Urinary bladder (tissue), 4 donors: ENCODE data around the gene PPP6R2. TPM values are rescaled to one million over a fixed set of nuclear protein-coding genes. Genes with fewer than 3 reads are reported as not detected.
"Not testable (repeated sequence)": the region's sequence is repeated elsewhere in the genome, so short reads cannot be mapped to it uniquely, and the experiment has no call there.

Experiments used
- DNase-seq: peaks from one replicate; pipeline ENCODE4 v3.0.0-alpha.2; 2015; ENCODE audit errors: extremely low spot score
- H3K27ac ChIP-seq: one replicate; pipeline ENCODE4 v1.5.1; 2013; ENCODE audit warnings: low read depth, mild to moderate bottlenecking, moderate library complexity
- H3K36me3 ChIP-seq: one replicate; pipeline ENCODE4 v1.6.1; 2013; ENCODE audit warnings: mild to moderate bottlenecking, moderate library complexity; ENCODE audit not compliant: insufficient read depth
- H3K4me1 ChIP-seq: one replicate; pipeline ENCODE4 v1.6.1; 2013; ENCODE audit warnings: mild to moderate bottlenecking, moderate library complexity; ENCODE audit not compliant: insufficient read depth
- H3K4me3 ChIP-seq: one replicate; pipeline ENCODE4 v1.5.1; 2013; ENCODE audit warnings: low read depth, low read length
- WGBS: extraction: QIAGEN DNeasy Blood & Tissue Kit; methylation state at CpG from one replicate; pipeline ENCODE4 v1.1.7; 2013; 5-methylcytosine and 5-hydroxymethylcytosine counted together
- polyA plus RNA-seq: library from polyadenylated mRNA; stranded (reverse); fragments of 200-250 nt; gene quantifications from one replicate; pipeline ENCODE4 v1.2.3, GENCODE V29; 2013
- total RNA-seq: library from RNA; depleted of rRNA; stranded (reverse); fragments of >200 nt; gene quantifications from one replicate; pipeline ENCODE4 v1.2.3, GENCODE V29; 2014
- donor health status: healthy with polysubstance abuse.
- donor health status: healthy.

PPP6R2 gene
- total and polyA plus RNA-seq, 2 donors = 31.1 to 46.0 TPM

DNA sequence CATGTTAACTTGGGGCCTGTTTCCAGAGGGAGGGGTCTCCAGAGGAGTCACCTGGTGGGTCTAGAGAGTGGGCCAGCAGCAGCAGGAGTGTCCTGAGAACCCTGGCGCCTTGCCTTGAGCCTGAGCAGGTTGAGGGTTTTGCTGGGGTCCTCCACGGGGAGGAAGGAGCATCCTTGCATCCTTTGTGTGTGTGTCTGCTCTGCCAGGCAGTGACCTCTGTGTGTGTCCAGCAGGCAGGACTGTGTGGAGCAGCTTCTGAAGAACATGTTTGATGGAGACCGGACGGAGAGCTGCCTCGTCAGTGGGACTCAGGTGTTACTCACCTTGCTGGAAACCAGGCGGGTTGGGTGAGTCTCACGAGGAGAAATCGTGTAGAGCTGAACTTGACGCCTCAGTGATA lies 76.0 kb downstream of the PPP6R2 start:
- DNase-seq = no peak

DNA sequence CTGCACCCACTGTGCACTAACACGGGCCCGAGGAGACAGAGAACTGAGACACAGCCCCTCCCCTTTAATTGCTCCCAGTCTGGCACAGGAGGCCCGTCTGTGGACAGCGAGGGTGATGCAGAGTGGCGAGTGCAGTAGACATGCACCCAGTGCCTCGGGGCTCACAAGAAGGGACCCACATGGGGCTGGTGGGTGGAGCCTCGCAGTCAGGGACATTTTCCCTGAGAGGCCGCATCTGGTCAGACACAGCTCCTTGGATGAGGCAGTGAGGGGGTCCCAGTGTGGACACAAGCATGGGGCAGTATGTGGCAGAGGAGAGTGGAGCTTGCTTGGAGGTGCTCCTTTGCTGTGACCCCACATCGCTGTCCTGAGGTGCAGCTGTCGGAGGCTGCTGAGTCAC lies 76.9 kb downstream of the PPP6R2 start:
- no peaks in the 10 kb centered on the region for H3K4me1 ChIP-seq
- DNase-seq = no peak
- H3K4me3 ChIP-seq = no peak overlapping the region
- H3K27ac ChIP-seq = no peak overlapping the region
- H3K36me3 ChIP-seq = peaks cover 11% of the 10 kb centered on the region
- WGBS = 90% methylated on average over 10 of the region's 10 CpGs

More for the DNA sequence above, 76.0 kb downstream of the PPP6R2 start:
- no peak overlapping the region for H3K27ac ChIP-seq
- no peak overlapping the region for H3K4me3 ChIP-seq
- no peaks in the 10 kb centered on the region for H3K4me1 ChIP-seq
- 95% methylated on average over 9 of the region's 9 CpGs for WGBS
- peaks cover 9% of the 10 kb centered on the region for H3K36me3 ChIP-seq

DNA sequence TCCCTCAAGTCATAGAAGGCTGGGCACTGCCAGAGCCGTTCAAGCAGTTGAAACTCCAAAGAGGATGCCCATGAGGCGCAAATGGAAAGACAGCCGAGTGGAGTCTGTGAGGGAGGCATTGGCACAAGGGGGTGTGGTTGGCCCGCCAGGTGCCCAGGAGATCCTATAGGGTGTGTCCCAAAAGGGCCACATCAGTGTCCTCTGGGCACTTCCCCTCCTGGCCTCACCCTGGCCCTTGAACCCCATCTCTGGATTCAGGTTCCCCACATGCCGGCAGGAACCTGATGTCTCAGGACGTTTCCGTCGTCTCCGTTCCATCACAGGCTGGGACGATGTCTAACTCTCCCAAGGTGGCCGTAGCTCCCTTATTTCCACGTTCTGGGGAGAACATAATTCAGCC lies 77.5 kb downstream of the PPP6R2 start:
- Histone ChIP-seq H3K4me1 (no peaks in the 10 kb centered on the region), H3K4me3 (no peak overlapping the region), H3K27ac (no peak overlapping the region), H3K36me3 (peaks cover 11% of the 10 kb centered on the region)
- no peak for DNase-seq
- WGBS = 91% methylated on average over 12 of the region's 12 CpGs

DNA sequence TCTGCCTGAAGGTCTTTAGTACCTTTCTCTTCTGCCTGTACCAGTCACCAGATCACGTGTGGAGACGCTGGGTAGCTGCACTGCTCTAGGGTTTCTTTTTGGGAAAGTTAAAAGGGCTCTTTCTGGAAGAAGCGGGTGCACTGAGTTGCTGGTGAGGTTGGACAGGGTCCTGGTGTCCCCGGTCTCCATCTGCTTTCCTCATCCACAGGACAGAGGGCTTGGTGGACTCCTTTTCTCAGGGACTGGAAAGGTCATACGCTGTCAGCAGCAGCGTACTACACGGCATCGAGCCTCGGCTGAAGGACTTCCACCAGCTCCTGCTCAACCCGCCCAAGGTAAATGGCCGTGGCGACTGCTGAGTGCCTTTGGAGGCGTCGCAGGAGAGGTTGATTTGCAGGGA lies 78.9 kb downstream of the PPP6R2 start:
- WGBS = 94% methylated on average over 14 of the region's 14 CpGs
- Histone ChIP-seq H3K4me1 (no peaks in the 10 kb centered on the region), H3K36me3 (peaks cover 11% of the 10 kb centered on the region), H3K4me3 (no peak overlapping the region), H3K27ac (no peak overlapping the region)
- DNase-seq = no peak

DNA sequence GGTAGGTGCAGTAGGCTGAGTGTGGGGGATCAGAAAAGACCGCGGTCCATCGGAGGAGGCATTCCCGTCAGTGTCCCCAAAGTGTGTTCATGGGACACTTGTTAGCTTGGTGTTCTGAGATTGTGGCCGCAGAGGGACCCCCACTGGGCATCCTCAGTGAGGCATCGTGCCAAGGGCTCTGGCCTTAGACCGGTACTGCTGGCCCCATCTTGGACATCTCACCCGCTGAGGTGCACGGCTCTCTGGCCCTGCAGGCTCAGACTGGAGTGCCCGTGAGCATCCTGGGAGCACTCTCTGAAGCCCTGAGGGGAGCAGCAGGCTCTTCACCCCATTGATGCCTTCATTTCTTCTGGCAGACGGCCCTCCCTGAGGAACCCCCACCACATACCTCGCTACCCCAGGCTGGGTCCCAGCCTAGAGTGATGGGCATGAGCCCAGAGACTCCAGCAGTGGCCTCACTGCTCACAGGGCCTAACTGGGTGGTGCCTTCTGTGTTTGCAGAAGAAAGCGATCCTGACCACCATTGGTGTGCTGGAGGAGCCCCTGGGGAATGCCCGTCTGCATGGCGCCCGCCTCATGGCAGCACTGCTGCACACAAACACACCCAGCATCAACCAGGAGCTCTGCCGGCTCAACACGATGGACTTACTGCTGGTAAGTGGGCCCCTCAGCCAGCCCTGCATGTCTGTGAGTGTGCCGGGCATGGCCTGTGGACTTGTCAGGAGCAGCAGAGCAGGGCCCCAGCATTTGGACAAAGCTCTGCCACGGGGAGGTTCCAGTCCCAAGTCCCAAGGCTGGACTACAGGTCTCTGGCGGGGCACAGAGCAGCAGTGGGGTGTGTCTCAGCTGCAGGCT lies 80.1 kb downstream of the PPP6R2 start:
- Histone ChIP-seq H3K36me3 (peaks cover 8% of the 10 kb centered on the region), H3K4me3 (no peak overlapping the region), H3K4me1 (no peaks in the 10 kb centered on the region), H3K27ac (no peak overlapping the region)
- DNase-seq = no peak
- WGBS = 94% methylated on average over 21 of the region's 21 CpGs

DNA sequence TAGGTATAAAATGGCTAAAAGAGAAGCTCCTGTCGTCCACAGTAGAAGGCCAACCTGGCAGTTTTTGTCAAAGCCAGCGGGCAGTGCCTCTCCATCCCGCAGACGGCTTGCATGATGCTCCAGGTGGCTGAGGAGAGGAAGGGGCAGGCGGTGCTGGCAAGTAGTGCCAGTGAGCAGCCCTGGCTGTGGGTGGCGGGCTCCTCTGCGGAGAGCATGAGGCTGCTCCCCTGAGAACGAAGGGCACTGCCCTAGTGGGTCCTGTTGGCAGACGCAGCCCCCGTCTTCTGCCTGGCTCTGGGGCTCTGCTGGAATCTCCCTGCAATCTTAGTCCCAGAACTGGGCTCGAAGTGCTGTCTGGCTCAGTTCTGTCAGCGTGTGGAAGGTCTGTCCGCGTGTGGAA lies 80.8 kb downstream of the PPP6R2 start:
- Histone ChIP-seq H3K4me3 (no peak overlapping the region), H3K4me1 (no peaks in the 10 kb centered on the region), H3K36me3 (peaks cover 8% of the 10 kb centered on the region), H3K27ac (no peak overlapping the region)
- DNase-seq = no peak
- 96% methylated on average over 14 of the region's 14 CpGs for WGBS

DNA sequence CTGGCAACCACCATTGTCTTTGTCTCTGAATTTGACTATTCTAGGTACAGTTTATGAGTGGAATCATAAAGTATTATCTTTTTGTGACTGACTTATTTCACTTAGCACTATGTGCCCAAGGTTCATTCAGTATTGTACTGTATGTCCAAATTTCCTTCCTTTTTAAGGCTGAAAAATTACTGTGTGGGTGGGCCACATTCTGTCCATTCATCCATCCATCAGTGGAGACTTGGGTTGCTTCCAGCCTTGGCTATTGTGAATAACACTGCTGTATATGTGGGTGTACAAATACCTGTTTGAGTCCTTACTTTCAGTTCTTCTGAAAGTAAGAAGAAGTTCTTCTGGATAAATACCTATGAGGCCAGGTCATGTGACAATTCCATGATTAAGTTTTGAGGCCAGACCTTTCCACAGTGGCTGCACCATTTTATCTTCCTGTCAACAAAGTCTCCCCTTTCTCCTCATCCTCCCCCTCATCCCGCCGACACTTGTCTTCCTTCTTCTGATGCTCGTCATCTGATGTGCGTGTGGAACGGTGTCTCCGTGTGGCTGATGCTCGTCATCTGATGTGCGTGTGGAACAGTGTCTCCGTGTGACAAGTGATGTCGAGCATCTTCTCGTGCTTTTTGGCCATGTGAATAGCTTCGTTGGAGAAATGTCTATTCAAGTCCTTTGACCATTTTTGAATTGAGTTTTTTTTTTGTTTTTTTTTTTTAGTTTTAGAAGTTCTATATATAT lies 82.2 kb downstream of the PPP6R2 start:
- Histone ChIP-seq H3K27ac (no peak overlapping the region), H3K4me1 (no peaks in the 10 kb centered on the region), H3K4me3 (no peak overlapping the region), H3K36me3 (peaks cover 8% of the 10 kb centered on the region)
- WGBS = 93% methylated on average over 12 of the region's 12 CpGs
- no peak for DNase-seq

DNA sequence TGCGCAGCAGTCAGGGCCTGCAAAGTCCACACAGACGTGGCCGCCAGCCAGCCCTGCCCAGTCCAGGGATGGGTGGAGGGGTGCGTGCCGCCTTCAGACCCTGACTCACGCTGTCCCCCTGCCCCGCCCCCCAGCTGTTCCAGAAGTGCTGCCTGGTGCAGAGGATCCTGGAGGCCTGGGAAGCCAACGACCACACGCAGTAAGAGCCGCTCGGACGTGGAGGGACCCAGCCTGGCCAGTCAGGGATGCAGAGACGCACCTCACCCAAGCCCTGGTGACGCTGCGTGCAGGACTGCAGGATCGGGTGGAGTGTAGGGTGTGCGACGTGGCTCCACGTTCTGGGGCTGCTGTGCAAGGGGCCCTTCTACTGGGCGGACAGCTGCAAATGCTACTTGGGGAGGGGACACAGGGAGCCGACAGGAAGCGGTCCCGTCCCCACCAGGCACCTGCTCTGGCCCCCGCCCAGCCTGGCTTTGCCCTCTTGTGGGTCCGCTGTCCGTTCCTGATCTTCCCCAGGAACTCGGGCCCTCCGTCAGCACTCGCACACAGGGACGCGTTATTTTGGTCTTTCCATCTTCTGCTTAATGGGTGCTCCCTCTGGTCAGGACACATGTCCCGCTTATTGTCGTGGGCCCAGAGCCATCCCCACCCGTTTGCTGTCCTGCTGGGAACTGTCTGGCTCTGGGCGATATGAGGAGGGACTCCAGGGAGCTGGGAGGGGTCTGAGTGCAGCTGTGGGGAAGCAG lies 89.2 kb downstream of the PPP6R2 start:
- DNase-seq = no peak
- no peak overlapping the region for H3K4me3 ChIP-seq
- H3K4me1 ChIP-seq = no peaks in the 10 kb centered on the region
- peaks cover 8% of the 10 kb centered on the region for H3K36me3 ChIP-seq
- WGBS = 94% methylated on average over 35 of the region's 35 CpGs
- no peak overlapping the region for H3K27ac ChIP-seq

DNA sequence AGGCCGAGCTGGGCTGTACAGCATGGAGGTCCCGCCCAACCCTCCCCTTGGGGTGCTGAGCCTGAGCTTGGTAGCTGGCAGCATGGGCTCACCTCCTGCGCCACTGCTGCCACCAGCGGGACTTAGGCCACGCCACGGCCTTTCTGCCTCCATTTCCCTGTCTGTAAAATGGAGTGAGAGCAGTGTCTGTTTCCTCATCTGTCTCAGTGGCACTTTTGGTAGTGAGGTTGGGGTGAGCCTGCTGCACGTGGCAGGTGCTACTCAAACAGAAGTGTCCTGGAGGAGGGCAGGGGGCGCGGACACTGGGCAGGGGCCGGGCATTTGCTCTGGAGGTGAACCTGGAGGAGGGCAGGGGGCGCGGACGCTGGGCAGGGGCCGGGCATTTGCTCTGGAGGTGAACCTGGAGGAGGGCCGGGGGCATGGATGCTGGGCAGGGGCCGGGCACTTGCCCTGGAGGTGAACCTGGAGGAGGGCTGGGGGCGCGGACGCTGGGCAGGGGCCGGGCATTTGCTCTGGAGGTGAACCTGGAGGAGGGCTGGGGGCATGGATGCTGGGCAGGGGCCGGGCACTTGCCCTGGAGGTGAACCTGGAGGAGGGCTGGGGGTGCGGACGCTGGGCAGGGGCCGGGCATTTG lies 89.9 kb downstream of the PPP6R2 start:
- not testable (repeated sequence) for DNase-seq, H3K4me3 ChIP-seq, H3K4me1 ChIP-seq, H3K27ac ChIP-seq
- peaks cover 13% of the 10 kb centered on the region for H3K36me3 ChIP-seq
- 90% methylated on average over 18 of the region's 24 CpGs for WGBS

DNA sequence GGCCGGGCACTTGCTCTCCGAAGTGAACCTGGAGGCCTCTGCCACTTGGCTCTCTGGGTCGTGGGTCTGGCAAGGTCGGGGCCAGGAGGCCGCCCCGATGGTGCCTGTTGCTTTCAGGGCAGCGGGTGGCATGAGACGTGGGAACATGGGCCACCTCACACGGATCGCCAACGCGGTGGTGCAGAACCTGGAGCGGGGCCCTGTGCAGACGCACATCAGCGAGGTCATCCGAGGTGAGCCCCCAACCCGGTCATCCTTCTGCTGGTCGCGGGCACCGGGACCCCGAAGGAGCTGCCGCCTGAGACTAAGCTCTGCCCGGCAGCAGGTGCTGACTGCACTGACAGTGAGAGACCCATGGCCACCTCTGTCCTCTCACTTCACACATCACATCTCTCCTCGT lies 91.7 kb downstream of the PPP6R2 start:
- DNase-seq = no peak
- Histone ChIP-seq H3K4me3 (no peak overlapping the region), H3K36me3 (peaks cover 14% of the 10 kb centered on the region), H3K4me1 (no peaks in the 10 kb centered on the region), H3K27ac (no peak overlapping the region)
- WGBS = 88% methylated on average over 24 of the region's 24 CpGs

DNA sequence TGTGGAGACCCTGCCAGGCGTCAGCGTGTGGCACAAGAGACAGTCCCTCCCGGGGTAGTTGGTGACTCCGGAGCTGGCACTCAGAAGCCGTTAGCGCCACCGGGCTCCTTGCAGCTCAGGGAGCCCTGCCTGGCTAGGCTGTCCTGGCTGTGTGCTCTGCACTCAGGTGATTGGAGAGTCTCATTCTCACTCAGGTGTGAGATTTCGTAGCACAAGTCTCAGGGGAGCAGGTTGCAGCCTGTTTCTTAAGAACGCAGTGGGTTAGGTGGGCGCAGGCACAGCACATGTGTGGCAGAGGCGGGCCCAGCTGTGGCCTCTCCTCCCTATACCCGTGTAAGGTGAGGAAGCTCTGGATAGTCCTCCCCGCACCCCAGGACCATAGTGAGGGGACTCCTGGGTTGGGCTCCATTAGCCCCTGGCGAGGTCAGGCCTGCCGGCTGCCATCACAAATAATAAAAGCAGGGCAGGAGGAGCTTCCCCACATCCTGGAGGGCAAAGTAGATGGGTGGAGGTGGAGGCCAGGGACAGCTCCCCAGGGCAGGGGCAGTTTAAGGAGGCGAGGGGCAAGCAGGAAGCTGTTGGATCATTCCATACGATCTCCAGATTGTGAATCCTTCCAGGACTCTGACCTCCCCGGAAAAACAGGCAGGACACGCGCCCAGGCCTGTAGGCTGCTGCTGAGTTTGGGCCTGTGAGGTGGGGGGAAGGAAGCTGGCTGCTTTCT lies 92.3 kb downstream of the PPP6R2 start:
- Histone ChIP-seq H3K4me1 (no peaks in the 10 kb centered on the region), H3K4me3 (no peak overlapping the region), H3K36me3 (peaks cover 11% of the 10 kb centered on the region), H3K27ac (no peak overlapping the region)
- WGBS = 81% methylated on average over 20 of the region's 20 CpGs
- DNase-seq = no peak

DNA sequence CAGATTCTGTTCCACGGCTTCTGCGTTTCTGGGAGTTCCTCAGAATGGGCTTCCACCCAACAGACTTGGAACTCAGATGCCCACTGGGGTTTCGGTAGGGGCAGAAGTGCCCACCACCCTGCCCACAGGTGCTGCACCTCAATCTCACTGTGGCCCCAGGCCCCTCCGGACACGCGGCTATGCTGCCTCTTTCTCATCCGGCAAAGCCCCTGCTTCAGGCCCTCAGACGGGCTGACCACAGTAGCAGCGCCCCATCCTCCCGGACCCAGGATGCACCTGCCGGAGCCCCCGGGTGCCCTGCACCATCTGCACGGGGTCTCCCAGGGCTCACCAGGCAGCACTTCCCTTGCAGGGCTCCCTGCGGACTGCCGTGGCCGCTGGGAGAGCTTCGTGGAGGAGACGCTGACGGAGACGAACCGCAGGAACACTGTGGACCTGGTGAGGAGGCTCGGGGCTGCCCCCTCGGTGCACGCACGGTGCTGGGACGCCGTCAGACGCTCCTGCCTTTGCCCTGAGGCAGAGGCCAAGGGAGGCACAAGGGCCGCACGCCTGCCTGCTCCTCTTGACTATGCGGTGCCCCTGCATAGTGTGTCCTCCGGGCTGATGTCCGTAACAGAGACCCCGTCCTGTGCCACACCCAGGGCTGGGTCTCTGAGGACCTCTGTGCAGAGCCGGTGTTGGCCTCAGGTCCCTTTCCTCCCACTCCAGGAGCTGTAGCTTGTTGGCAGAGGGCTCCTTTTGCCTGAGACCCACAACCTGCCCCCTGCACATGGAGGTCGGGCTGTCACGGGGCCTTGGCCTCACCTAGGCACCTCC lies 93.1 kb downstream of the PPP6R2 start:
- 89% methylated on average over 37 of the region's 37 CpGs for WGBS
- H3K27ac ChIP-seq = no peak overlapping the region
- H3K36me3 ChIP-seq = peaks cover 10% of the 10 kb centered on the region
- H3K4me1 ChIP-seq = no peaks in the 10 kb centered on the region
- DNase-seq = no peak
- H3K4me3 ChIP-seq = no peak overlapping the region
